Esophagus mucosa (tissue), 1 donor: Measurements from ENCODE around the gene TAS2R40. TPM values are rescaled to one million over a fixed set of nuclear protein-coding genes. Genes with fewer than 3 reads are reported as not detected.
"Not testable (repeated sequence)": the region's sequence is repeated elsewhere in the genome, so short reads cannot be mapped to it uniquely, and the experiment has no call there.

Experiments used
- ATAC-seq: fragments of 200-7000 bp; cut with Tn5 transposase; one replicate; pipeline ENCODE4 v1.9.1; 2020
- total RNA-seq: library from RNA; stranded (reverse); gene quantifications from one replicate; pipeline ENCODE4 v1.2.4, GENCODE V29; 2023
- donor health status: DM: yes; HTN: yes; CAD: no.

TAS2R40 gene
- total RNA-seq: not detected

DNA sequence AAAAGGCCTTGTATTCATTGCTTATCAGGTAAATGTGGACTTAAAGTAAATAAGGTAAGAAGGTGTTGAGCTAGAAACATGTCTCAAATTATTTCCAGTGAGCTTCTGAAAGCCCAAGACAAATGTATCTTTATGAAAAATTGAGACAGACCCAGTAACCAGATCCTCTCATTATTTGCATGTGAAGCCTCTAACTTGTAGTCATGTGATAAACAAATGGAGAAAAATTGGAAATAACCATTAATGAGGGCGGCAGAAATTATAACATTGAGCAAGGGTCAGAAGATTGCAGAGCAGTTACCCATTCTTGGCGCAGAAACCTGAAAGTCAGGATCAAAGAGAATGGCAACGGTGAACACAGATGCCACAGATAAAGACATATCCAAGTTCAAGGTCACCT is at the start of gene TAS2R40:
Gene TAS2R40 (plus strand): TSS at position 301 of the 400 bp plus-strand sequence. CDS start 42 bp downstream, at position 343.
- ATAC-seq: no peak

DNA sequence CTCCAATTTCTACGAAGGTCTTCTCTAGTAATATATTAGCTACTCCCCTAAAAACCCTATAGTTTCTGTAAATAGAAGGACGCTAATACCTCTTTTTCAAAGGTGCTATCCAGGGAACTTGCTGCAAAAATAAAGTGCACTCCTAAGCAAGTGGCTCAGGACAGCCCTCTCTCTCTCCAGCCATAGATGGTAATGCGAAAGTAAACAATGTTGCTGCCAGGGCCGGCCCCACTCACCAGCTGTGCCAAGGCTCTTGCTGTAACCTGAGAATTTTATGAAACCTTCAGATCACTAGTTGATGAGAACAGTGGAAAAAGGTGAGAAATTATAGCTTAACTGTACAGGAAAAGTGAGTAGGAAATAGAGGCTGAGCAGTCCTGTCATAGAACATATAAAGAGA is 49.5 kb upstream of the TAS2R40 start:
- ATAC-seq: peak; percentile 65

DNA sequence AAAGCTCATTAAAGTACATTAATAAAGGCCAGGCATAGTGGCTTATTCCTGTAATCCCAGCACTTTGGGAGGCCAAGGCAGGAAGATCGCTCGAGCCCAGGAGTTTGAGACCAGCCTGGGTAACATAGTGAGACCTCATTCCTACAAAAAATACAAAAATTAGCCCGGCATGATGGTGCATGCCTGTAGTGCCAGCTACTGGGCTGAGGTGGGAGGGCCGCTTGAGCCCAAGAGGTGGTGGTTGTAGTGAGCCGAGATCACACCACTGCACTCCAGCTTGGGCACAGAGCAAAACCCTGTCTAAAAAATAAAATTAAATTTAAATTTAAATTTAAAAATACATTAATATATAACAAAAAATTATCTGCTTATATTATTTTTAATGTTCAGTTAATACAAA is 45.7 kb upstream of the TAS2R40 start:
- no peak for ATAC-seq

DNA sequence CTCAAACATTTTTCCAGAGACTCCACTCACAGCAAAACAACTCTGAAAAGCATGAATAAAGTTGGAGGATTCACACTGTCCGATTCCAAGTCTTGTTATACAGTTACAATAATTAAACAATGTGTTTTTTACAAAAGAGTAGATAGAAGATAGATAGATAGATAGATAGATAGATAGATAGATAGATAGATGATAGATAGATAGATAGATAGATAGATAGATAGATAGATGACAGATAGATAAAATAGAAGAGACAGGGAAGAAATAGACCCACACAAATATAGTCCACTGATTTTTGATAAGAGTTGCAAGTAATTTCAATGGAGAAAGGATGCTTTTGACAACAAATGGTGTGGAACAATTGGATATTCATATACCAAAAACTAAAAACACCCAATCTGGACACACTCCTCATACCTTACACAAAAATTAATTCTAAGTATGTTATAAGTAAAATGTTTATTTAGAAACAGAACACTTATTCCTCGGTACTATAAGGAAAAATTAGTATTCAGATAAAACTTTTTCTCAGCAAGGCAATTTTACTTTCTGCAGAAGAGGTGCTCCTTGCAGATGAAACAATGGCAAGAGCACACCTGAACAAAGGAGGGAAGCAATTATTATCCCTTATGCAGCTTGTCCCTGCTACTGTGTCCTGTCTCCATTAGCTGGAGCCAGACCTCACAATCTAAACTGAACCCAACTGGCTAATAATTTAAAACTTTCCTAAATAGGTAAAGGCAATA is 44.3 kb upstream of the TAS2R40 start:
- ATAC-seq: no peak

DNA sequence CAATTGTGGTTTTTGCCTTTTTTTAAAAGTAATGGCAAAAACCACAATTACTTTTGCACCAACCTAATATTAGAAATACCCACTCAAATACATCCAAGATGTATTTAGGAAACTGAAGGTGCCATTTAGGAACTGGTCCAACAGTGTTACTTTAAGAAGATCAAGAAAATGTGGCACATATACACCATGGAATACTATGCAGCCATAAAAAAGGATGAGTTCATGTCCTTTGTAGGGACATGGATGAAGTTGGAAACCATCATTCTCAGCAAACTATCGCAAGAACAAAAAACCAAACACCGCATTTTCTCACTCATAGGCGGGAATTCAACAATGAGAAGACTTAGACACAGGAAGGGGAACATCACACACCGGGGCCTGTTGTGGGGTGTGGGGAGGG is 41.1 kb upstream of the TAS2R40 start:
- ATAC-seq: not testable (repeated sequence)

DNA sequence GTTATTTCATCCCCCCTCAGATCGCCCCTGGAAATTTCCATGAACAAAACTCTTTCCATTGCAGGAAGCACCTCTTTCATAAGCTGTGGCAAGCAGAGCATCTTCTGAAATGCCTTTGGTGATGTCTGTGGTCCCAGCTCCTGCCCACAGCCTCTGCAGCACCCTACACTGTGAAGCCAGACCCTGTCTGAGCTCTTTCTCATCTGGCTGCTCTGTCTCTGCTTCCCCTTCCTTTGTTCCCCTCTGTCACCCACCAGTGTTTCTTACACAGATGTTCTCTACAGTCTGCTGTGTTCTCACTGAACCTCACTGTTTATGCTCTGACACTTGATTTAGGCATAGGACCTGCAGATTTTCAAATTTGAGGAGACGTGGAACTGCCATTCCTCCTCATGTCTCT is 40.5 kb upstream of the TAS2R40 start:
- ATAC-seq: no peak

DNA sequence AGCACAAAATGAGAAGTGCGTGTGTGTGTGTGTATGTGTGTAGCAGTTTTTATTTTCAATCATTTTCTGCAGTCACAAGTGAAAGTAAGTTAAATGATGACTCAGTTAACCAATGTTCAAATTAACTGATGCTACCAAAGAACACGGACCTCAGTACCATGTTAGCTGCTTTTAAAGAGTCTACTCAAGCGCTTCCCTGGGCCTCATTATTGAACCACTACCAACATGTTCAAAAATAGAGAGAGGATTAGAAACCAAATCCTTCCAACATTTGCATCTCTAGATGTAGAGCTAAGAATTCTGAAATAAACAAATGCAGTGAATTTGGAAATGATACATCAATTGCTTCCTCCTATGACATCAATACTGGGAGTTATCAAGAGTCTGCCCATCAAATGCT is 38.8 kb upstream of the TAS2R40 start, which contains the start of gene TAS2R39:
Gene TAS2R39 (plus strand): TSS at position 396 of the 400 bp plus-strand sequence. CDS start 0 bp downstream, at position 396.
- ATAC-seq: no peak

DNA sequence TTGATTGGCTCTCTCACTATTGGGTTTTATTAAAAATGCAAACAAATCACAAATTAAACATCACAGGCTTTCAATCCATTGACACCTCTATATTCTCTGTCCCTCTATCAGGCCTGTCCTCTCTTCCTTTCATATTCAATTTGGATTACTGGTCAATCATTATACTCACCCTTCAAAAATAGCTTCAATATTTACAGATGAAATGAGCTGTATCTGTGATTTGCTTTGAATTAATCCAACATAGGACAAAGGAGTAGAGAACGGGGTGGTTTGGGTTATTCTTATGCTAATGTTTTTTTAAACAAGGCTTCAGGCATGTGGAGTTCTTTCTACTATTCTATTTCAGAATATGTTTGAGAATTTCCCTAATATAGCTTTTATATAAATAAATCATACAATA is 36.3 kb upstream of the TAS2R40 start:
- ATAC-seq: no peak

DNA sequence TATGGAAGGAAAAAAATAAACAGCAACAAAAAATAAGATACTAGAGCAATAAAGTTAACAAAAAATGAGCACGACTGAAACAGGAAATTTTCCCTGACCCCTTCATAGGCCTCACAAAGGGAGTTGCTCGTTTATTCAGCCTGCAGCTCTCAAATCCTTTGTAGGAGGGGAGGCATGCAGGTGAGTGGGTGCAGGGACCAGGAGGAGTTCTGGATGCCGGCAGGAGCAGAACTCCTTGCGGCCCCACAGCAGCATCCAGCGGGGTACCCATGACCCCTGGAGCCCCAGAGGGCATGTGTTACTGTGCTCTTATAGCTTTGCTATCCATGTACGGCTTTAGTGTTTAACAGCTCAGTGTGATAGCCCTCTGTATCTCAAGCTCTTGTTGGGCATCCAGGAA is 32.8 kb upstream of the TAS2R40 start:
- ATAC-seq: no peak

DNA sequence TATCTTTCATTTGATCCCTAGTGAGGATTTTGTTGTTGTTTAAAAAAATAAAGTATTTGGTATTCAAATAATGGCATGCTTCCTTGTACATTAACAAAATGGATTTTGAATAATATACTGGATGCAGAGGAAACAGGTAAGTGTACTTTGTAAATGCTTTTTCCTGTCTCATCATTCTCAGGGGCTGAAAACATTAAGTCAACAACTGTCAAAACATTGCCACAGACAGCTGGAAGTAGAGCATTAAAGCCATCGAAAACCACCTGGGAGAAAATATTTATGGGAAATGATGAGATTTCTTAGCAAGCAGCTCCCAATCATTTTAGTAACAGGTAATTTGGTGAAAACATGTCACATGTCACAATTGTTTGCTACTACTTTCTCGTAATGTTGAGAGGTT is 28.0 kb upstream of the TAS2R40 start:
- ATAC-seq: no peak

DNA sequence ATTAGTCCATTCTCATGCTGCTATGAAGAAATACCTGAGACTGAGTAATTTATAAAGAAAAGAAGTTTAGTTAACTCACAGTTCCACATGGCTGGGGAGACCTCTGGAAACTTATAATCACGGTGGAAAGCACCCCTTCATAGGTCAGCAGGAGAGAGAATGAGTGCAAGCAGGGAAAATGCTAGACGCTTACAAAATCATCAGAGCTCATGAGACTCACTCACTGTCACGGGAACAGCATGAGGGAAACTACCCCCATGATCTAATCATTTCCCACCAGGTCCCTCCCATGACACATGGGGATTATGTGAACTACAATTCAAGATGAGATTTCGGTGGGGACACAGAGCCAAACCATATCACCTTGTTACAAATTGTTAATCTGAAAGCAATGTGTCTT is 22.8 kb upstream of the TAS2R40 start:
- no peak for ATAC-seq

DNA sequence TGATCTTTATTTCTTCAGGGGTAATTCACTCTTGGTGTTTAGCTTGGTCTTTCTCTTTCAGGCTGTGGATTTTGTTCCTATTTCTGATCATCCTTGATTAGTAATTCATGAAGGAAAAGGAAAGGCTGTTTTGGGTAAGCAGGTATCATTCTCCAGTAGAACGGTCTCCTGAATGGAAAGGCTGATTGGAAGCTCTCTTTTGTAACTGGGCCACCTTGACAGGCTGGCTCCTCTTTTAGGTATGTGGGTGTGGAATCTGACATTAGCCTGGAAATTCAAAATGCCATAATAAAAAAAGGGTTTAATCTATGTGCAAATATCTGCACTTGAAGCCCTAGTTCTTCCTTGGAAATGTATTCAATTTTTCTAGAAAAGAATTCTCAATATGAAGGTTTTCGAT is 19.7 kb upstream of the TAS2R40 start:
- ATAC-seq: no peak

DNA sequence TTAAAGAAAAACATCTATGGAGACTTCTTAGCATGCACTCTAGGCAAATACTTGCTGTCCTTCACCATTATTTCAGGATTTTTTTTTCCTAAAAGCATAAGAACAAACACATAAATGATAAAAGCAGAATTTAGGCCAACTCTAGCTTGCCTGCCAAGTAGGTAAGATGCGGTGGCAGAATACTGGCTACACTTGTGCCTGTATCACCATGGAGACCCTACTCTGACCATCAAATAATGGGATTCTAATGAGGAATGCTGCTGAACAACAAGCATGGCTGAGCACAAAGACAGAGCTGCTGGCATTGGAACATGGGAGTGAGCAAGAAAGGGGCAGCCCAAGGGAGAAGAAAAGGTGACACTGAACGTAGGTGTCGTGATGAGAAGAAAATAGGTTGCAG is 18.5 kb upstream of the TAS2R40 start:
- ATAC-seq: no peak

DNA sequence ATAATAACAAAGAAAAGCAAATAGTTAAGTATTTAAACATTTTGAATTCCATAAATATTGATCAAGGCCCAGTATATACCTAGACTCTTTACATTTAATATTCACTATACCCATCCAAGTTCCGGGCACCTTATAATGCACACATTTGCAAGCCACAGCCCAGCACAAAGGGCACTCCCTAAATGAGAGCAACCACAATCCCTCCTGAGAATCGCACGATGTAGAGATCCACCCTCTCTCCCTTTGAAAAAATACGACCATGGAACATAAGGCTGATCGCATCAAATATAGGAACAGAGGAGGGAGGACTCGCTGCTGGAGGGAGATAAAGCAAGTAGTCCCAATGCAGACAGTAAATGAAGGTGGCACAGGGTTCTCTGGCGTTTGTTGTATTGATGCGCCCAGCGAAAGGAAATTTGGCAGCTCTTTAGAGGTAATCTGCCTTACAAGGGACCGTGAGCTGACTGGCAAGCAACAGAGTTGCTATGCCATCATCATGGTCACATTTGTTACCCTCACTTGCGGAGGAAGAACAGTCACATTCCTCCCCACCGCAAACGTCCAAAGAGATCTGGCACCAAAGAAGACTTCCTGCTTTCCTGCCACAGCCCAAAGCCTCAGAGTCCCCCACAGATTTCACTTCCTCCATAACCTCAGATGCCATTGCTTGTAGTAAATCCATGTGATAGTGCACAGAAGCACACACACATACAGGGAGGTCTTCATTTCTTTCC is 16.1 kb upstream of the TAS2R40 start:
- ATAC-seq: no peak

DNA sequence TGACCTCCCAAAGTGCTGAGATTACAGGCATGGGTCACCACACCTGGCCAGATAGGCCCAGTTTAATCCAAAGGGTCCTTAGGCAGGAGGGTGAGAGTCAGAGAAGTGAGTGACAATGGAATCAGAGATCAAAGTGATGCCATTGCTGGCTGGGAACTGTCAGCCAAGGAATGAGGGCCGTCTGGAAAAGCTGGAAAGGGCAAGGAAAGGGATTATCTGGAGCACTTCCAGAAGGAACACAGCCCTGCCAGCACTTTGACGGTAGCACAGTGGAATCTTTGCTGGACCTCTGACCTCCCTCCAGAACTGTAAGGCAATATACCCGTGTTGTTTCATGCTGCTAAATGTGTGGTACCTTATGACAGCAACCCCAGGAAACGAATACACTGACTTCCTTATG is 11.3 kb upstream of the TAS2R40 start:
- ATAC-seq: no peak

DNA sequence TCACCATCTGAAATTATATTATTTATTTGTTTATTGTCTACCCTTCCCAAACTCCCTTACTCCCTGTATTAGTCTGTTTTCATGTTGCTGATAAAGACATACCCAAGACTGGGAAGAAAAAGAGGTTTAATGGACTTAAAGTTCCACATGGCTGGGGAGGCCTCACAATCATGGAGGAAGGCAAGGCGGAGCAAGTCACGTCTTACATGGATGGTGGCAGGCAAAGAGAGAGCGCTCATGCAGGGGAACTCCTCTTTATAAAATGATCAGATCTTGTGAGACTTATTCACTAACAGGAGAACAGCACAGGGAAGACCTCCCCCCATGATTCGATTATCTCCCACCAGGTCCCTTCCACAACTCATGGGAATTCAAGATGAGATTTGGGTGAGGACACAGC is 8.4 kb upstream of the TAS2R40 start:
- not testable (repeated sequence) for ATAC-seq

DNA sequence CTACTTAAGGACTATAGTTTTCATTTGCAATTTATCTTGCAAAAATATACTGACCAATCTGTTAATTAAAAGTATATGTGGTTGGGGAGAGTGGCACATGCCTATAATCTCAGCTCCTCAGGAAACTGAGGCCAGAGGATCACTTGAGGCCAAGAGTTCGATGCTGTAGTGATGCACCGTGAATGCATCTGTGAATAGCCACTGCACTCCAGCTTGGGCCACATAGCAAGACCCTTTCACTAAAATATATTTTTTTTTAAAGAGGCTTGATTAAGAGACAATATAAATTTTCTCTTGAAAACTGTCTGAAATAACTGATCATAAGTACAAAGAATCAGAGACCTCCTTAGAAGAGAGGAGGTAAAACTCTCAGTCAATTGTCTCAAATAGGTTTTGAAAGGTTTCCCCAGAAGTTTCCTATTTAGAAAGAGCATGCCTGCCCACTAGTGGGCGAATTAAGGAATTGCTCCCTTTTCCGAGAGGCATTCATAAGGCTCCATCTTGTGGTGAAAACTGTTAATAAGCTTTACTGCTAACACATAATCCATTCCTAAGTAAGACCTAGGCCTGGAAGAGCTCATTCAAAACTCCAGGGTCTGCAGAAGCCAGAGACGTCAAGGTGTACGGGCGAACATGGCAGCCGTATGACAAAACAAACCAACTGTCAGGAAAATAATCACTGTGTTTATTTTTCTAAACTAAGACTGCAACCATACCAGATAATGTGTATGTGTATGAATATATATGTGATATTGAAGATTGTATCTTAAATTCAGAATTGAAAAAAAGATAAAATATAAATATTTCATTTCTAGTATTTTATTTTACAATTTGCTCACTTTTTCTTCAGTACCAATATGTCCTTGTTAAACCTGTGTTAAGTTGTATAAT is 6.8 kb upstream of the TAS2R40 start:
- ATAC-seq: peak; percentile 96

DNA sequence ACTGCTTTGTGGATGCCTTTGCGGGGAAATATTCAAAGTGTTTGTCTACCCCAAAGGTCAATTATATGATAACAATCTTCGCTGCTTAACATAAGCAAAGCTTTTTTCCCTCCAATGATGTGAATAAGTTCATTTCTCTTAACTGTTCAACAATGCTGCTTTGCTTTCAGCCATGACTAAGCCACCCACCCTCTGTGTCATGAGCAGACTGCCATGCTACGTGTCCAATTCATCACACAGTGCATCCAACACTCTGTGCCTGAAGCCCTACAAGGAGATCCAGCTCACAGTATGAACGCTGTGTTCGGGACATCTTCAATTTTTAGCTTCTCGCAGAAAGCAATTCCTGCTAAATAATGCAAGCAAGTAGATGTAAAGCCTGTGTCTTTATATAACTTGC is 5.7 kb upstream of the TAS2R40 start:
- ATAC-seq: no peak

DNA sequence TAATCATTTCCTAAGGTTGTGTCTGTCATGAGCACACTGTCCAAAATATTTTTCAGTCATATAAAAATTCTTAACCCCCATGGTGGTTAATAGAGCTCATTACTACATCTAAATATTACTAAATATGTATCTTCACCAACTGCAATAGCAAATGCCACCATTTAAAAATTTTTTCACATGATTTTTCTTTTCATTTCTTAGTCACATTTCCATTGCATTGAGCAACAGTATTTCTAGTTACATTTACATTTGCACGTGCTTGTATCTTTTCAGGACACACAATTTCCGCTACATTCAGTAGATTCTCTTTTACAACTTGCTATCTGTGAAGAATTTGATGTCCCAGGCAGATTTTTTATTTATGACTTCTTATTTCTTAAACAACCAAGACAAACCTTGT is 5.2 kb upstream of the TAS2R40 start:
- no peak for ATAC-seq

DNA sequence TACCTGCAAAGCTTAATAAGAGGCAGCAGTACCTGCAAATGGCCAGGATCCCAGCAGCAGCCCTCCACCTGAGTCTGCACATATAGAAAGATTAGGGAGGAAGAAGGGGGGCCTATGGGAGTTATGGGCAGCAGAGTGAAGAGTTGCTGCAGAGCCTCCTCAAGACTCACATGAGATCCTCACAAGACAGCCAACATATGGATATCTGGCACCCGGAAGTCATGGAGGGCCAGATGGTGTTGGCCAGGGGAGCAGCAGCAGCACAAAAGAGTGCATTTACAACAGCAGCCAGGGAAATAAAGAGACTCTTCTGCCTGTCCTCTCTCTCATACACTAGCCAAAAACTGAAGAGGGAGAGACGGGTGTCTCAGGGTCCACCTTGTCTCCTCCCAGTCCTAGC is 4.0 kb upstream of the TAS2R40 start:
- ATAC-seq: no peak

DNA sequence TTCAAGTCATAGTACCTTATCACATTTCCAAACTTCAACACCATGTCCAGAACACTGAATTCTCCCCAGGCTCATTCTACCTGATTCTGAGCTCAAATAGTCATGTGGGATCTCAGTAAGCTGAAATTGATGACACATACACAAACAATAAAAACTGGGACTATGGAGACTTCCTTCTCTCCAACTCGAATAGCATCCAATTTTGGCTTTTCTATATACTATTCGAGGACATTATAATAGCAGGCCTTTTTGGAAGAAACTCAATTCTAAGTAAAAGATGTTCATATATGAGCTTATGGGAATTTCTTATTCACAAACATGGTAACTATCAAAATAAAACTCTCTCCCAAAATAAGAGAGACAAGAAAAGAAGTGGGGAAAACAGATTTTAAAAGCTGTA is 551 bp upstream of the TAS2R40 start:
- ATAC-seq: no peak

DNA sequence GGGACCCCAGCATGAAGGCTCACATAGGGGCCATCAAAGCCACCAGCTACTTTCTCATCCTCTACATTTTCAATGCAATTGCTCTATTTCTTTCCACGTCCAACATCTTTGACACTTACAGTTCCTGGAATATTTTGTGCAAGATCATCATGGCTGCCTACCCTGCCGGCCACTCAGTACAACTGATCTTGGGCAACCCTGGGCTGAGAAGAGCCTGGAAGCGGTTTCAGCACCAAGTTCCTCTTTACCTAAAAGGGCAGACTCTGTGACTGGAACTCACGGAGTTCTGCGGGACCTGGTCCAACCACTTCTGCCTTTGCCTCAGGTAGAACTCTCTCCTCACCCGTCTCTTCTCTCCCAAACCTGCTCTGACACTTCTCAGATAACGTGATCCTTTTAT is 945 bp downstream of the TAS2R40 start:
- peak; percentile 36 for ATAC-seq

DNA sequence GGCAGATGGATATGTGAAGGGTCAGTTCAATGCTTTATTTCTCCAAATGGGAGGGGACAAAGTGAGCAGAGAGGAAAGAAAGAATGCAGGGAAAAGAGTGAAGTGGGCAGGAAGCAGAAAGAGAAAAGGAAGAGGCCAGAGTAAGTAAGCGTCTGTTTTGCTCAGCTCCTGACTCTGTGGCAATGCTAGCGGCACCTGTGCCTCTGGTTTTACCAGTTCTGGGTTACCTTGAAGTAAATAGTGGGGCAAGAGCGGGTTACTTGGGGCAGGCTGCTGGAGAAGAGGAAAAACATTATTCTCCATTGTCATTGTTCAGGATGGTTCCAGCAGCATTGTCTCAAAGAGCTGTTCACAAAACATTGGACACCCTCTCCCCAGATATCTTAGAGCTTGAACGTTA is 1.9 kb downstream of the TAS2R40 start:
- peak; percentile 89 for ATAC-seq
